Activated CD4-positive, alpha-beta T cell treated with anti-CD3 and anti-CD28 coated beads, Interleukin-2, amount 10 ng/mL, durations not matched to agents 24 days and 14 days (primary cell): ENCODE measurements around the gene TMPRSS9. TPM values are rescaled to one million over a fixed set of nuclear protein-coding genes. Genes with fewer than 3 reads are reported as not detected.
"Not testable (repeated sequence)": the region's sequence is repeated elsewhere in the genome, so short reads cannot be mapped to it uniquely, and the experiment has no call there.

ENCODE experiments used
- DNase-seq: peaks from one replicate; pipeline ENCODE4 v3.0.0; 2022
- H3K27ac Mint-ChIP-seq: one replicate; pipeline ENCODE4 v1.8.0; 2022; ENCODE audit warnings: mild to moderate bottlenecking, mixed read lengths
- H3K27me3 Mint-ChIP-seq: one replicate; pipeline ENCODE4 v1.8.0; 2022; ENCODE audit warnings: mixed read lengths
- H3K36me3 Mint-ChIP-seq: one replicate; pipeline ENCODE4 v1.8.0; 2022; ENCODE audit warnings: low read depth, mild to moderate bottlenecking, mixed read lengths
- H3K4me1 Mint-ChIP-seq: one replicate; pipeline ENCODE4 v1.8.0; 2021; ENCODE audit warnings: mixed read lengths
- H3K4me3 Mint-ChIP-seq: one replicate; pipeline ENCODE4 v1.8.0; 2022; ENCODE audit warnings: mild to moderate bottlenecking, moderate library complexity, mixed read lengths
- H3K9me3 Mint-ChIP-seq: one replicate; pipeline ENCODE4 v1.8.0; 2021; ENCODE audit warnings: mixed read lengths
- intact Hi-C: fragments of 100-400 bp; cut with micrococcal nuclease; formaldehyde crosslinking; loops from one replicate; pipeline ENCODE4 v1.15.1; 2023
- total RNA-seq: library from RNA; stranded (reverse); gene quantifications from 2 replicates; pipeline ENCODE4 v1.2.3, GENCODE V29; 2022

The TMPRSS9 gene
- total RNA-seq, 1 donor from 2014 or later, result not detected

DNA sequence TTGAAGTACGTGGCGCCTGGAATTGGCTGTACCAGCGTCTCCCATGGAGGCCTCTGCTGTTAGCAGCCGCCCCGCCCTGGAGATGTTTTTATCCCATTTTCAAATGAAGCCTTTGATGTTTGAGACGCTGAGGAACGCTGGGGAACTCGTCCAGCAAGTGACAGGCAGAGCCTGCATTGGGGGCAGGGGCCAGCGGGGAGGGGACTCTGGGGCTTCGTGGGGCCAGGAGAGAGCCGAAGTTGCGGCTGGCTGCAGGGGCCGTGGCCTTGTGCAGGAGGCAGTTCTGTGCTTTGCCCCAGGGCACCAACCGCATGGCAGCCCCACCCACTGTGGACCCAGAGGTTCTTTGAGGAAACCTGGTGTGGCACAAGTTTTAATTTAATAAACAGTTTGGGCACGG lies 18.1 kb upstream of the TMPRSS9 start:
- intact Hi-C loops, result no loop called here

DNA sequence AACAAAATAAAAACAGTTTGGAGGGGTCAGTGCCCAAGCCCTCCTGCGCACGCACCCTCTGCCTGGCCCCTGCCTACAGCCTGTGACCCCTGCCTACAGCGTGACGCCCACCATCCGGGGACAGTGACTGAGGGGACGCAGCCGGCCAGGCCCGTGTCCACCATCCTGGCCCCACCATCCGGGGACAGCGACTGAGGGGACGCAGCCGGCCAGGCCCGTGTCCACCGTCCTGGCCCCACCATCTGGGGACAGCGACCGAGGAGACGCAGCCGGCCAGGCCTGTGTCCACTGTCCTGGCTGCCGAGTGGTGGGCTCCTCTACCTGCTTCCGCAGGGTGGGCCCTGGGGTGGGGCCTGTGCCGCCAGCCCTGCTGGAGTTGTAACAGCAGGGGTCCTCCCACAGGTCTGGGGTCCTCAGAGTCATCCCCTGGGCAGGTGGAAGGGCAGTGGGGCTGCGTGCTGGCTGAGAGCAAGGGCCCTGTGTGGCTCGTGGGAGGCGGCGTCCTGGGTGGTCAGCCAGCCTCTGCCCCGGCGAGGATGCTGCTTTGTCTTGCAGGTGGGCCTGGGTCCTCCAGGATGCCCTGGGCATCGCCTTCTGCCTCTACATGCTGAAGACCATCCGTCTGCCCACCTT lies 17.3 kb upstream of the TMPRSS9 start:
- no peak for DNase-seq
- Mint-ChIP-seq H3K27me3 (no peaks in the 10 kb centered on the region), H3K36me3 (peaks cover 7% of the 10 kb centered on the region), H3K4me1 (no peaks in the 10 kb centered on the region), H3K9me3 (no peaks in the 10 kb centered on the region), H3K4me3 (no peak overlapping the region), H3K27ac (no peak overlapping the region)
- intact Hi-C loops, result no loop called here

More for the DNA sequence above, 18.1 kb upstream of the TMPRSS9 start:
- Mint-ChIP-seq H3K4me3 (no peak overlapping the region), H3K36me3 (peaks cover 8% of the 10 kb centered on the region), H3K9me3 (no peaks in the 10 kb centered on the region), H3K27me3 (no peaks in the 10 kb centered on the region), H3K4me1 (no peaks in the 10 kb centered on the region), H3K27ac (no peak overlapping the region)
- no peak for DNase-seq

DNA sequence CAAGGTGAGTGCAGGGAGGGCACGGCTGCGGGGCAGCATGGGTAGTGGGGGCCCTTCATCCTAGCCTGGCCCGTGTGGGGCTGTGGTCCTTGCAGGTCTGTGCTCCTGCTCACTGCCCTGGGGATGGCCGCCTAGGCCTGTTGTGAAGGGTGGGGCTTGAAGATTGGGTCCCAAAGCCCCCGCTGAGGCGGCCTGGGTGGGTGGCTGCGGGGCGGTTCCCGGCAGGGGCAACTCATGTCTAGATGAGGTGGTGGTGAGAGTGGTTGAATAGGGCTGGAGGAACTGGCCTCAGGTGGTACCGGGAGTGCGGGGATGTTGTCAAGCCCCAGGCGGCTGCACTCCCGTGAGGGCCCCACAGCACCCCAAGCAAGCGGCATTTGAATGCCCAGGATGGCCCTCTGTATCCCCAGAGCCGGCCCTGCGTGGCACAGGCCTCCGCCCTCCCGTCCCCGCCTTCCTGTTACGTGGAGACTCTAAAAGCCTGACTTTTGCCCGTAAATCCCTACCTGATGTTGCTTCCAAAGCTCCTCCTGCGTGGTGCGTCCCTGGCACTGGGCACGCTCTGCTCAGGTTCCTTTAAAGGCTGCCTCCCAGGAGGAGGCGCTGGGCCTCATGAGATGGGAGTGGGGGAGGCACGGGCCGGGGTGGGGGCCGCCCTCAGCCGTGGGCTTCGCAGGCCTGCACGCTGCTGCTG lies 16.6 kb upstream of the TMPRSS9 start:
- Mint-ChIP-seq H3K9me3 (no peaks in the 10 kb centered on the region), H3K36me3 (peaks cover 7% of the 10 kb centered on the region), H3K27me3 (no peaks in the 10 kb centered on the region), H3K4me3 (no peak overlapping the region), H3K4me1 (no peaks in the 10 kb centered on the region), H3K27ac (no peak overlapping the region)
- no peak for DNase-seq
- intact Hi-C loops, result no loop called here

DNA sequence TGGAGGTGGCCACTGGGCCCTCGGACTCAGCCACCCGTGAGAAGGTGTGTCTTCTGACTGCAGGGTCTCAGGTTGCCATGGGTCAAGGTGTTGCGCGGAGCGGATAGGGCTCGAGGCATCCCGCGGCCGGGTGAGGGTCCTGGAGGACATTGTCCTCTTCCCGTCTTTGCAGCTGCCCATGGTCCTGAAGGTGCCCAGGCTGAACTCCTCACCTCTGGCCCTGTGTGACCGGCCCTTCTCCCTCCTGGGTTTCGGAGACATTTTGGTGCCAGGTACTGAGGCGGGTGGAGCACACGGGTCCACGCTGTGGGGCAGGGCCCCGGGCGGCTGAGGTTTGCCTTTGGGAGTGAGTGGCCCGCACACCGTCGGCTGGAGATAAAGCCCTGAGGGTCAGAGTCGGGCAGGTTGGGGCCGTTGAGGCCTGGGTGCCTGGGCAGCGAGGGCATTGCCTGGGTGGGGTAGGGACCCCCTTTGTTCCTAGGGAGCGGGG lies 15.6 kb upstream of the TMPRSS9 start:
- H3K27me3 Mint-ChIP-seq, result no peaks in the 10 kb centered on the region
- no peaks in the 10 kb centered on the region for H3K9me3 Mint-ChIP-seq
- H3K36me3 Mint-ChIP-seq, result peaks cover 7% of the 10 kb centered on the region
- no peaks in the 10 kb centered on the region for H3K4me1 Mint-ChIP-seq
- intact Hi-C loops, result no loop called here
- H3K4me3 Mint-ChIP-seq, result no peak overlapping the region
- H3K27ac Mint-ChIP-seq, result no peak overlapping the region
- DNase-seq, result no peak

DNA sequence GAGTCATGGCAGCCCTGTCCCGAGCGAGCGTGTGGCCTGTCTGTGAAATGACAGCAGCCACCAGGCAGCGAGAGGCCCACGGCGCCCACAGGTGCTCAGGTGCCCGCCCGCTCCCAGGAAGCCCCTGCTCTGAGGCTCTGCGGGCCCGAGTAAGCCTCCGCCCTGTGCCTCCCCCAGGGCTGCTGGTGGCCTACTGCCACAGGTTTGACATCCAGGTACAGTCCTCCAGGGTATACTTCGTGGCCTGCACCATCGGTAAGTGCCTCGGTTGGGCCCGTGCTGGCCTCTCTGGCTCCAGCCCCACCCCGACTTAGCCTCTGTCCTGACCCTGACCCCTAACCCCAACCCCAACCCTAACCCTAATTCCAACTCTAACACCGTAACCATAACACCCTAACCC lies 15.0 kb upstream of the TMPRSS9 start:
- Mint-ChIP-seq H3K27ac (no peak overlapping the region), H3K9me3 (no peaks in the 10 kb centered on the region), H3K36me3 (peaks cover 7% of the 10 kb centered on the region), H3K4me1 (no peaks in the 10 kb centered on the region), H3K27me3 (no peaks in the 10 kb centered on the region), H3K4me3 (no peak overlapping the region)
- DNase-seq, result no peak
- intact Hi-C loops, result no loop called here

DNA sequence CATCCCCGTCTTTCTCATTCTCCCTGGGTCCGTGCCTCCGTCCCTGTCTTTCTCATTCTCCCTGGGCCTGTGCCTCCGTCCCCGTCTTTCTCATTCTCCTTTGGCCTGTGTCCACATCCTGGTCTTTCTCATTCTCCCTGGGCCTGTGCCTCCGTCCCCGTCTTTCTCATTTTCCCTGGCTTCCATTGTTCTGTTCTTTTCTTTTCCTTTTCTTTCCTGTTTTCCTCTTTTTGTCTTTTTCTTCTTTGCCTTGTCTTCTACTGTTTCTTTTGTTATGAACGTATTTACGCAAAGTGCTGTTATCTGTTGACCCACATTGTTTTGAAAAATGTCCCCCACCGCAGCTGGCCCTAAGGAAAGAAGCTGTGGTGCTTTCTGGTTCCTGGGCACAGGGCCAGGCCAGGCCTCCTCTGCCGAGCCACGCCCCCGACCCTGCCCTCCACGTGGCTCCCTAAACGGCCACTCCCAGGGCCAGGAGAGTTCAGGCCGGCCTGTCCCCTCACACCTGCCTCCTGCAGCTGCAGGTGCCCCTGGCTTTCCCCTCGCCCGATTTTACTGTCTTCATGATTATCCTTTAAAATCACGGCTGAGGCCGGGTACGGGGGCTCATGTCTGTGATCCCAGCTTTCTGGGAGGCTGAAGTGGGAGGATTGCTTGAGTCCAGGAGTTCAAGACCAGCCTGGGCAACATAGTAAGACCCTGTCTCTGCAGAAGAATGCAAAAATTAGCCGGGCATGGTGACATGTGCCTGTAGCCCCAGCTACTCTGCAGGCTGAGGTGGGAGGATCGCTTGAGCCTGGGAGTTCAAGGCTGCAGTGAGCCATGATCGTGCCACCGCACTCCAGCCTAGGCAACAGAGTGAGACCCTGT lies 14.0 kb upstream of the TMPRSS9 start:
- Mint-ChIP-seq H3K27me3 (no peaks in the 10 kb centered on the region), H3K4me3 (no peak overlapping the region), H3K4me1 (no peaks in the 10 kb centered on the region), H3K36me3 (peaks cover 7% of the 10 kb centered on the region), H3K9me3 (no peaks in the 10 kb centered on the region), H3K27ac (peak overlapping the region; percentile 23)
- no peak for DNase-seq
- intact Hi-C loops, result no loop called here

DNA sequence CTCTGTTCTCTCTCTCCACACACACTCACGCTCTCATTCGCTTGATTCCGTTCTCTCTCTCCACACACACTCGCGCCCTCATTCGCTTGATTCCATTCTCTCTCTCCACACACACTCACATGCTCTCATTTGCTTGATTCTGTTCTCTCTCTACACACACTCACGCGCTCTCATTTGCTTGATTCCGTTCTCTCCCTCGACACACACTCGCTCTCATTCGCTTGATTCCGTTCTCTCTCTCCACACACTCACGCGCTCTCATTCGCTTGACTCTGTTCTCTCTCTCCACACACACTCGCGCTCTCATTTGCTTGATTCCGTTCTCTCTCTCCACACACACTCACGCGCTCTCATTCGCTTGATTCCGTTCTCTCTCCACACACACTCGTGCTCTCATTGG lies 10.2 kb upstream of the TMPRSS9 start:
- DNase-seq, H3K9me3 Mint-ChIP-seq, intact Hi-C loops, H3K4me1 Mint-ChIP-seq, H3K27ac Mint-ChIP-seq, H3K27me3 Mint-ChIP-seq, H3K4me3 Mint-ChIP-seq, H3K36me3 Mint-ChIP-seq: not testable (repeated sequence)

DNA sequence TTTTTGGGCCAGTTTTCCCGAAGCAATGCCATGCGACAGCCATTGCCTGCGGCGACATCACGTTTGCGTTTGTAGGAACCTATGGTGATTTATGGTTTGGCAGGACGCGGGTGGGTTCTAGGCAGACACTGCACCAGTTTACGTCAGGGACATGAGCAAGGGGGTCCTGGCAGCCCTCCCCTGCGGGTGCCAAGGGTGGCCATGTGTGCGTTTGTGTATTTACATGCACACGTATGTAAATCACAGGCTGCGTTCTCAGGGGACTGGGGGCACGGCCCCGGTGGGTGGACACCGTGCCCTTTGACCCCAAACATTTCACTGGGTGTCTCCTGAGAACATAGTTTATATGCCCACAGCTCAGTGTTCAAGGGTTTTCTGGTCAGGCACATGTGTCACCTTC lies 9.4 kb upstream of the TMPRSS9 start:
- intact Hi-C loops, result no loop called here
- H3K9me3 Mint-ChIP-seq, result no peaks in the 10 kb centered on the region
- H3K27ac Mint-ChIP-seq, result no peak overlapping the region
- H3K4me3 Mint-ChIP-seq, result no peak overlapping the region
- no peaks in the 10 kb centered on the region for H3K4me1 Mint-ChIP-seq
- no peak for DNase-seq
- no peaks in the 10 kb centered on the region for H3K27me3 Mint-ChIP-seq
- H3K36me3 Mint-ChIP-seq, result peaks cover 3% of the 10 kb centered on the region

DNA sequence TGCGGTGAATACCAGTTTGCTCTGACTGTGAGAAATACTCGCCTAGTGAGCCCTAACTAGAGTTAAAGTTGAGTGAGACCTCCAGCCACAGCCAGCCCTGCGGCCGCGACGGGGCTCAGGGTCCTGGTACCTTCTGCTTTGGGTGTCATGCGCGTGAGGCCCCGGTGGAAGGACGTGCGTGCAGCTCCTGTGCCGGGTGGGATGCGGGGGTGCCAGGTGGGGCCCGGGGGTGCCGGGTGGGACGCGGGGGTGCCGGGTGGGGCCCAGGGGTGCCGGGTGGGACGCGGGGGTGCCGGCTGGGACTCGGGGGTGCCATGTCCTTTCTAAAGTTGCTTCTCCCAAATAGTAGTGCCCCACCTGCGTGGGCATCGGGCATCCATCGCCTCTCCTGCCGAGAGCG lies 8.5 kb upstream of the TMPRSS9 start:
- H3K4me1 Mint-ChIP-seq, result no peaks in the 10 kb centered on the region
- no peaks in the 10 kb centered on the region for H3K36me3 Mint-ChIP-seq
- no peak overlapping the region for H3K4me3 Mint-ChIP-seq
- no peak for DNase-seq
- no peak overlapping the region for H3K27ac Mint-ChIP-seq
- intact Hi-C loops, result no loop called here
- no peaks in the 10 kb centered on the region for H3K9me3 Mint-ChIP-seq
- no peaks in the 10 kb centered on the region for H3K27me3 Mint-ChIP-seq

DNA sequence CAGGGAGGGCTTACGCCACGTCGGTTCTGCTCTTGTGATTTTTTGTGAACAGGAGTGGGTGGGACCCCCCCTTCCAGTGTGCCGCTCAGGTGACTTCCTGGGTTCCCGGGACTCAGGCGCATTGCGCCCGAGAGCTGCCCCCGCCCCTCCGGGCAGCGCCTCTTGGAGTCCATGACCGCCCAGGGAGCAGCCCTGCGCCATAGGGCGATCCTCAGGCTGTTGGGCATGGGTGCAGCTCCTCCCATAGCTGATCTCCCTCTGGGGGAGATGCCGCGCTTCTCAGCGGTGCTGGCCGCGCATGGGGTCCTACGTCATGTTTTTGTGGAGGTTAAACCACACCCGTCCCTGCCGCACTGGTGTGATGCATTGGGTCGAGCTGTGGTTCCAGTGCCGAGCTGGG lies 7.9 kb upstream of the TMPRSS9 start:
- H3K4me1 Mint-ChIP-seq, result no peaks in the 10 kb centered on the region
- H3K27me3 Mint-ChIP-seq, result no peaks in the 10 kb centered on the region
- no peak for DNase-seq
- H3K27ac Mint-ChIP-seq, result no peak overlapping the region
- H3K9me3 Mint-ChIP-seq, result no peaks in the 10 kb centered on the region
- no peak overlapping the region for H3K4me3 Mint-ChIP-seq
- no peaks in the 10 kb centered on the region for H3K36me3 Mint-ChIP-seq
- intact Hi-C loops, result no loop called here

DNA sequence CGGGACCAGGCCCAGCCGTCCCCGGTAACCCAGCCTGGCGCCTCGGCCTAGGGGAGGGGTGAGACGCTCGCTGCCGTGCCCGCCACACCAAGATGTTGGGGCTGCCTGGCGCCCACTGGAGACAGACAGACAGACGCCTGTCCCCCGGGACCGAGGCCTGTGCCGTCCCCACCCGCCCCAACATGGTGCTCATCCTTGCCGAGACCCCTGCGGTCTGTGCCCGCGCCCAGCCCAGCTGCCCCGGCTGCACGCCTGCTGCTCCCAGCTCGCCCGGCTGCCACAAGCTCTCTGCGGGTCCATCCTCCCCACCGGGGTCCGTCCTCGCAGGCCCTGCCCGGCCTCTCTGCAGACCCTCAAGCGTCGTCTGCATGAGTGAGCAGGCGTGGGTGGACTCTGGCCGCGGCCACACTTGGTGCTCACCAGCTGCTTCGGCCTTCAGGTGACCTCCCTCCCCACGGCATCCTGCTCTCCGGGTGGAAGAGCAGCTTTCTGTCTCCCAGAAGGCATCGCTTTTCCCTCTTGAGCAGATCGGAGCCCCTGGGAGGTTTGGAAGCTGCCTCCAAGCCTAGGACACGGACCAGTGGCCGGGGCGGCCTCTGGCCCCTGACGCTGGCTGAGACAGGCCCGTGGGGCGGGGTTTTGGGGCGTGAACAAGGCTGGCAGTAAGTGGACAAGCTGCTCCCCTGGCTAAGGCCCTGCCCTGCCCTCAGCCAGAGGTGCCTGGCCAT lies 6.7 kb upstream of the TMPRSS9 start:
- Mint-ChIP-seq H3K9me3 (no peaks in the 10 kb centered on the region), H3K27ac (no peak overlapping the region), H3K4me1 (no peaks in the 10 kb centered on the region), H3K36me3 (no peaks in the 10 kb centered on the region), H3K4me3 (no peak overlapping the region), H3K27me3 (no peaks in the 10 kb centered on the region)
- no peak for DNase-seq
- intact Hi-C loops, result no loop called here

DNA sequence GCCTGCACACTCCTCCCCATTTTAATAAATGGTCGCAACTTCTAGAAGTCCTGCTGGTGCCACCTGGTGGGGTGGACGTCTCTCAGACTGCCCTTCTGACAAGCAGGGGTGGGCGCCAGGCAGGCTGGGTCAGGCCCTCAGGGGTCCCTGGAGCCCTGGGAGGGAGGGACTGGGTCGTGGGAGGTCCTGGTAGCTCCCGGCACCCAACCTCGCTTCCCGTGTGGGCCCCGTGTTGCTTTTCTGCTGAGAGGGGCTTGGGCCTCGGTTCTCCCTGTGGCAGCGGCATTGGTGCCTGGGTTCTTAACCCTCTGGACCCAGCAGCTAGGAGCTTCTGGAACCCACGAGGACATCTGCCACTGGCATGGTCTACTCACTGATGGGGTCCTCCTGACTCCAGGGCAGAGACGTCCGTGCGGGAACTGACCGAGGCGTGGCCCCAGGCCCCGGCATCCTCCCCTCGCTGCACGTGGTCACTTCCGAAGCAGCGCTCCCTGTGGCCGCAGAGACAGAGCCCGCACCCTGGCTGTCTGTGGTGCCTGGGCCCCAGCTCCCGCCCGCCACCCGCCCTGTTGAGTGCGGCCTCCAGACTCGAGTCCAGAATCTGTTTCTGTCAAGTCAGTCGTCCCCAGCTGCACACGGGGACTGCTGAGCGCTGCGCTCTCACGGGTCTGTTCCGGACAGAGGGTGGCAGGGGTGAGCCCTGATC lies 6.0 kb upstream of the TMPRSS9 start:
- intact Hi-C loops, result no loop called here
- Mint-ChIP-seq H3K36me3 (no peaks in the 10 kb centered on the region), H3K9me3 (no peaks in the 10 kb centered on the region), H3K4me3 (no peak overlapping the region), H3K27me3 (peaks cover 4% of the 10 kb centered on the region), H3K27ac (no peak overlapping the region), H3K4me1 (no peaks in the 10 kb centered on the region)
- no peak for DNase-seq

DNA sequence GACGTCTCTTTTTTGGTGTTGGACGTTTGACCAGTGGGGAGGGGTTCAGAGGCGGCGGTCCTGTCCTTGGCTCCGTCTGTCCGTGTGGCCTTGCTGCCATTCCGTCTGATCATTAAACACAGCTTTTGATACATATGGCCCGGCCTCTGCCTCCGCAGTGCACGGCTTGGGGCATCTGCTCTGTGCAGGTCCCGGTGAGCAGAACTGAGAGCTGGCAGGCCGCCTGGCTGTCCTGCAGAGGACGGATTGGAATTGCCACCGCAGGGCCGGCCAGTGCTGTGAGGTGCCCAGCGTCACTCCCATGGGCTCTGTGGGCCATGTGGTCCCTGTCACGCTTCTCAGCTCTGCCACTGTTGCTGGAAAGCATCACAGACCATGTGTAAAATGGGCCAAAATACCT lies 5.4 kb upstream of the TMPRSS9 start:
- Mint-ChIP-seq H3K9me3 (no peaks in the 10 kb centered on the region), H3K36me3 (no peaks in the 10 kb centered on the region), H3K27me3 (peaks cover 5% of the 10 kb centered on the region), H3K27ac (no peak overlapping the region), H3K4me3 (no peak overlapping the region), H3K4me1 (no peaks in the 10 kb centered on the region)
- DNase-seq, result no peak
- intact Hi-C loops, result no loop called here
